ENCODE measurements around the gene LRRC71.
"Not testable (repeated sequence)": the region's sequence is repeated elsewhere in the genome, so short reads cannot be mapped to it uniquely, and the experiment has no call there.

LRRC71 gene

GRCh38 chr1:156922986-156923669, 2.7 kb downstream of the LRRC71 start:
- Histone ChIP-seq H3K4me3 (replicated peaks; ENCODE audit: low read depth, low read length) (no peak overlapping the region), H3K36me3 (ENCODE audit: control insufficient read depth, insufficient read depth, low read length) (no peaks in the 10 kb centered on the region), H3K27me3 (replicated peaks; ENCODE audit: control insufficient read depth, insufficient read depth, low read length) (peaks cover 7% of the 10 kb centered on the region)
- DNase-seq (ENCODE audit: extremely low read depth, insufficient read length), result no peak
- TF ChIP-seq CTCF (IDR thresholded peaks at IDR 0.05; ENCODE audit: insufficient read depth, low read length, poor library complexity, severe bottlenecking), result no peak

- Histone ChIP-seq H3K36me3 (ENCODE audit: control insufficient read depth, insufficient read depth, low read length) (no peaks in the 10 kb centered on the region), H3K4me3 (replicated peaks; ENCODE audit: low read depth, low read length) (no peak overlapping the region), H3K27me3 (replicated peaks; ENCODE audit: control insufficient read depth, insufficient read depth, low read length) (peaks cover 7% of the 10 kb centered on the region)
- no peak for TF ChIP-seq CTCF (IDR thresholded peaks at IDR 0.05; ENCODE audit: insufficient read depth, low read length, poor library complexity, severe bottlenecking)
- DNase-seq (ENCODE audit: extremely low read depth, insufficient read length), result no peak
These were observed 3.4 kb downstream of the LRRC71 start for GRCh38 chr1:156923670-156924477.

DNA sequence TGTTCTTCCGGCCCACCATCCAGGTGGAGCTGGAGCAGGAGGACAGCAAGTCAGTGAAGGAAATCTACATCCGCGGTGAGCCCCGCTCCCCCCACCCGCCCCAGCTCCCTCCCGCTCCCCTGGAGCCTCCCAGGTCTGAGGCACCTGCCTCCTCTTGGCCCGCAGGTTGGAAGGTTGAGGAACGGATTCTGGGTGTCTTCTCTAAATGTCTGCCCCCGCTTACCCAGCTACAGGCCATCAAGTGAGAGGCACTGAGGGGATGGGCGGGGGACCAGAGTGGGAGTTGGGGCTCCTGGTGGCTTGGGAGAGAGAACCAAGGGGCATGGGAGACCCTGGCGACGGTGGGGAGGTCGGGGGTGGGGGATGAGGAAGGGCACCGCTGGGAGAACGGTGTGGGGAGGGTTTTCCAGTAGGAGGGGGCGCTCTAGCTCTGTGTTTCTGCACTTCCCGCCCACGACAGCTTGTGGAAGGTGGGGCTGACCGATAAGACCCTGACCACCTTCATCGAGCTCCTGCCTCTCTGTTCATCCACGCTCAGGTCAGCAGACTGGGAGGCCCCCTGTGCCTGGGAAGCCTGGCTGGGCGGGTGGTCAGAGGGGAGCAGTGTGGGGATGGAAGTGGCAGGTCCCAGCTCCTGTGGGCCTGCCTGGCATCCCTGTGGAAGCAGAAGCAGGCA, 4.2 kb downstream of the LRRC71 start:
- Histone ChIP-seq H3K27me3 (replicated peaks; ENCODE audit: control insufficient read depth, insufficient read depth, low read length) (peaks cover 7% of the 10 kb centered on the region), H3K4me3 (replicated peaks; ENCODE audit: low read depth, low read length) (no peak overlapping the region), H3K36me3 (ENCODE audit: control insufficient read depth, insufficient read depth, low read length) (no peaks in the 10 kb centered on the region)
- no peak for DNase-seq (ENCODE audit: extremely low read depth, insufficient read length)
- TF ChIP-seq CTCF (IDR thresholded peaks at IDR 0.05; ENCODE audit: insufficient read depth, low read length, poor library complexity, severe bottlenecking), result no peak

DNA sequence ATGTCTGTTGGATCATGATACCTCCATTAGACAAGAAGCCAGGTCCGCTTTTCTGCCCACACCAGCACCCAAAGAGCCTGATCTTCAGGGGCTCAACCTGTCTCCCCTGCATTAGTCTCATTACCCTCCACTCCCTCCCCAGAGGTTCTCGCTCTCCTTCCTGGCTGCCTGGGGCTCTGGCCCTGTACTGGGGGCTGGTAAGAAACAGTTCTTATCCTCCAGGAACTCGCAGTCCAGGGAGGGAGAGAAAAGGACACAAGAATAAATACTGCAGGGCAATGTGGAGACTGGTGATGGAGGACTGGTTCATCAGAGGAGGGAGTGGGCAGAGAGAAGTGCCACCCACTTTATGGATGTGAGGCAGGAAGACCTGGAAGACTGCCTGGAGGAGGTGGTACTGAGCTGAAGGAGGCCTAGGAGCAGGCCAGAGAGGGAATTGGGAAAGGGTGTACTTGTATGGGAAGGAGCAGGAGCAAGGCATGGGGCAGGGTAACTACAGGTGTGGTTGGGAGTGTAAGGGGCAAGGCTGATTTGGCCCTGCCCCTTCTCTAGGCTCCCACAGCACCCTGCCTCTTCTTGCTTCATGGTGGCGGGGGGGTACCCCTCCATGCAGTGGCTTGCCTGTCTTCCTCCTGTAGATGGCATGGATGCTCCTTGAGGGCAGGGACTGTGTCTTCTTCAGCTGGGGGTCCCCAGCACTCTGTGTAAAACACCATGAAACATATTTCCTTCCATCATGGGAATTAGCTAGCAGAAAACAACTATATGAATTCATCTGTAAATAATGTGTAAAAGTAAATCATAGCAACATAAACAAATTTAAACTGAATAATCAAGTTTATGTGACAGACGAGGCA, 5.0 kb downstream of the LRRC71 start:
- Histone ChIP-seq H3K27me3 (replicated peaks; ENCODE audit: control insufficient read depth, insufficient read depth, low read length) (peaks cover 7% of the 10 kb centered on the region), H3K4me3 (replicated peaks; ENCODE audit: low read depth, low read length) (no peak overlapping the region)
- no peak for TF ChIP-seq CTCF (IDR thresholded peaks at IDR 0.05; ENCODE audit: insufficient read depth, low read length, poor library complexity, severe bottlenecking)

DNA sequence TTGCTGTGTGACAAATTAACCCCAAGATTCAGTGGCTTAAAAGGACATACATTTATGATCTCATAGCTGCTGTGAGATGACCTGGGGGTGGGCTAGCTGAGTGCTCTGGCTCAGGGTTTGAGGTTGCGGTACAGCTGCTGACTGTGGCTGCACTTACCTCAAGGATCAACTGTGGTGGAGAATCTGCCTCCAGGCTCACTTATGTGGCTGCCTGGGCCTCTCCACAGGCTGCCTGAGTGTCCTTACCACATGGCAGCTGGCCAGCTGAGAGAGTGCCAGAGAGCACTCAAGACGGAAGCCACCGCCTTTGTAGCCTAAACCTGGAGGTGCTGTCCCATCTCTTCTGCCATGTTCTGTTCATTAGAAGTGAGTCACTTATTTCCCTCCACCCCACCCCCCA, 5.7 kb downstream of the LRRC71 start:
- Histone ChIP-seq H3K36me3 (ENCODE audit: control insufficient read depth, insufficient read depth, low read length) (no peaks in the 10 kb centered on the region), H3K4me3 (replicated peaks; ENCODE audit: low read depth, low read length) (no peak overlapping the region), H3K27me3 (replicated peaks; ENCODE audit: control insufficient read depth, insufficient read depth, low read length) (peaks cover 7% of the 10 kb centered on the region)
- no peak for DNase-seq (ENCODE audit: extremely low read depth, insufficient read length)
- no peak for TF ChIP-seq CTCF (IDR thresholded peaks at IDR 0.05; ENCODE audit: insufficient read depth, low read length, poor library complexity, severe bottlenecking)

More for the DNA sequence above, 5.0 kb downstream of the LRRC71 start:
- DNase-seq (ENCODE audit: extremely low read depth, insufficient read length), result no peak
- no peaks in the 10 kb centered on the region for H3K36me3 ChIP-seq (ENCODE audit: control insufficient read depth, insufficient read depth, low read length)

- H3K4me3 ChIP-seq (replicated peaks; ENCODE audit: low read depth, low read length); H3K36me3 ChIP-seq (ENCODE audit: control insufficient read depth, insufficient read depth, low read length); DNase-seq (ENCODE audit: extremely low read depth, insufficient read length); H3K27me3 ChIP-seq (replicated peaks; ENCODE audit: control insufficient read depth, insufficient read depth, low read length): not testable (repeated sequence)
These were observed 6.3 kb downstream of the LRRC71 start for GRCh38 chr1:156926695-156927094.
